Measurements from ENCODE around the gene CFAP57.
A peak's percentile ranks its signal among the peaks of the same experiment; 100 is the strongest.

Gene CFAP57

GRCh38 chr1:43225168-43225567, 53.0 kb downstream of the CFAP57 start:
- DNase-seq (ENCODE audit: low read depth in 2 of 3, low spot score in 2 of 3), result no peak

GRCh38 chr1:43227143-43227764, 55.1 kb downstream of the CFAP57 start:
- DNase-seq (ENCODE audit: low read depth in 2 of 3, low spot score in 2 of 3), result peak; percentile 36 to 90 (median 83)

- no peak for DNase-seq (ENCODE audit: low read depth in 2 of 3, low spot score in 2 of 3)
Measured at GRCh38 chr1:43229826-43230780, 58.0 kb downstream of the CFAP57 start.

- no peak for DNase-seq (ENCODE audit: low read depth in 2 of 3, low spot score in 2 of 3)
Measured at GRCh38 chr1:43232074-43232473, 59.9 kb downstream of the CFAP57 start.

- DNase-seq (ENCODE audit: low read depth in 2 of 3, low spot score in 2 of 3), result no peak
Measured at GRCh38 chr1:43232482-43232881, 60.4 kb downstream of the CFAP57 start.

- DNase-seq (ENCODE audit: low read depth in 2 of 3, low spot score in 2 of 3), result no peak
Measured at GRCh38 chr1:43233631-43234030, 61.5 kb downstream of the CFAP57 start.

- DNase-seq (ENCODE audit: low read depth in 2 of 3, low spot score in 2 of 3), result no peak
Measured at GRCh38 chr1:43234267-43234666, 62.1 kb downstream of the CFAP57 start.

- DNase-seq (ENCODE audit: low read depth in 2 of 3, low spot score in 2 of 3), result no peak
Measured at GRCh38 chr1:43235040-43235439, 62.9 kb downstream of the CFAP57 start.

- no peak for DNase-seq (ENCODE audit: low read depth in 2 of 3, low spot score in 2 of 3)
Measured at GRCh38 chr1:43235451-43236121, 63.5 kb downstream of the CFAP57 start.

- DNase-seq (ENCODE audit: low read depth in 2 of 3, low spot score in 2 of 3), result no peak
Measured at GRCh38 chr1:43237121-43237520, 65.0 kb downstream of the CFAP57 start.

- no peak for DNase-seq (ENCODE audit: low read depth in 2 of 3, low spot score in 2 of 3)
Measured at GRCh38 chr1:43238085-43238484, 66.0 kb downstream of the CFAP57 start.

GRCh38 chr1:43238991-43239469, 66.9 kb downstream of the CFAP57 start:
- DNase-seq (ENCODE audit: low read depth in 2 of 3, low spot score in 2 of 3), result no peak

GRCh38 chr1:43239484-43239883, 67.4 kb downstream of the CFAP57 start:
- DNase-seq (ENCODE audit: low read depth in 2 of 3, low spot score in 2 of 3), result no peak

- no peak for DNase-seq (ENCODE audit: low read depth in 2 of 3, low spot score in 2 of 3)
Measured at GRCh38 chr1:43241413-43241836, 69.3 kb downstream of the CFAP57 start.

GRCh38 chr1:43243299-43243698, 71.2 kb downstream of the CFAP57 start:
- DNase-seq (ENCODE audit: low read depth in 2 of 3, low spot score in 2 of 3), result no peak

GRCh38 chr1:43246466-43247213, 74.5 kb downstream of the CFAP57 start:
- DNase-seq (ENCODE audit: low read depth in 2 of 3, low spot score in 2 of 3), result no peak

GRCh38 chr1:43247256-43247921, 75.3 kb downstream of the CFAP57 start:
- no peak for DNase-seq (ENCODE audit: low read depth in 2 of 3, low spot score in 2 of 3)

- DNase-seq (ENCODE audit: low read depth in 2 of 3, low spot score in 2 of 3), result no peak
Measured at GRCh38 chr1:43250351-43250761, 78.2 kb downstream of the CFAP57 start.

- DNase-seq (ENCODE audit: low read depth in 2 of 3, low spot score in 2 of 3), result no peak
Measured at GRCh38 chr1:43251024-43251423, 78.9 kb downstream of the CFAP57 start.

- DNase-seq (ENCODE audit: low read depth in 2 of 3, low spot score in 2 of 3), result no peak
Measured at GRCh38 chr1:43252225-43252624, 80.1 kb downstream of the CFAP57 start.
